Neural crest cell (in vitro differentiated cells): ENCODE data around the gene RASA3. TPM values are rescaled to one million over a fixed set of nuclear protein-coding genes. Genes with fewer than 3 reads are reported as not detected.

ENCODE experiments used
- DNase-seq: peaks from one replicate; pipeline ENCODE4 v3.0.0; 2021; ENCODE audit warnings: low read depth, mixed read lengths, low spot score
- H3K27ac Mint-ChIP-seq: one replicate; pipeline ENCODE4 v1.8.0; 2021; ENCODE audit warnings: mild to moderate bottlenecking, mixed read lengths; ENCODE audit not compliant: unreplicated experiment
- H3K27me3 Mint-ChIP-seq: 2 replicates; pipeline ENCODE4 v1.8.0; 2021; ENCODE audit warnings: low read depth, mild to moderate bottlenecking, mixed read lengths
- H3K36me3 Mint-ChIP-seq: 2 replicates; pipeline ENCODE4 v1.8.0; 2021; ENCODE audit warnings: low read depth, mild to moderate bottlenecking, mixed read lengths
- H3K4me1 Mint-ChIP-seq: 2 replicates; pipeline ENCODE4 v1.8.0; 2021; ENCODE audit warnings: mixed read lengths
- H3K4me3 Mint-ChIP-seq: one replicate; pipeline ENCODE4 v1.8.0; 2021; ENCODE audit warnings: mild to moderate bottlenecking, mixed read lengths
- H3K9me3 Mint-ChIP-seq: 2 replicates; pipeline ENCODE4 v1.8.0; 2021; ENCODE audit warnings: mixed read lengths
- total RNA-seq: library from RNA; stranded (reverse); gene quantifications from 2 replicates; pipeline ENCODE4 v1.2.1, GENCODE V29; 2021
- TF ChIP-seq, protein P1 (sequence below): fragments of 200-600 bp; sonication (generic); conservative IDR thresholded peaks from 2 replicates; pipeline ENCODE4 v1.5.0; 2021; ENCODE audit warnings: antibody characterized with exemption, mild to moderate bottlenecking

RASA3 gene
- total RNA-seq, 1 donor from 2014 or later: 29.5 TPM

DNA sequence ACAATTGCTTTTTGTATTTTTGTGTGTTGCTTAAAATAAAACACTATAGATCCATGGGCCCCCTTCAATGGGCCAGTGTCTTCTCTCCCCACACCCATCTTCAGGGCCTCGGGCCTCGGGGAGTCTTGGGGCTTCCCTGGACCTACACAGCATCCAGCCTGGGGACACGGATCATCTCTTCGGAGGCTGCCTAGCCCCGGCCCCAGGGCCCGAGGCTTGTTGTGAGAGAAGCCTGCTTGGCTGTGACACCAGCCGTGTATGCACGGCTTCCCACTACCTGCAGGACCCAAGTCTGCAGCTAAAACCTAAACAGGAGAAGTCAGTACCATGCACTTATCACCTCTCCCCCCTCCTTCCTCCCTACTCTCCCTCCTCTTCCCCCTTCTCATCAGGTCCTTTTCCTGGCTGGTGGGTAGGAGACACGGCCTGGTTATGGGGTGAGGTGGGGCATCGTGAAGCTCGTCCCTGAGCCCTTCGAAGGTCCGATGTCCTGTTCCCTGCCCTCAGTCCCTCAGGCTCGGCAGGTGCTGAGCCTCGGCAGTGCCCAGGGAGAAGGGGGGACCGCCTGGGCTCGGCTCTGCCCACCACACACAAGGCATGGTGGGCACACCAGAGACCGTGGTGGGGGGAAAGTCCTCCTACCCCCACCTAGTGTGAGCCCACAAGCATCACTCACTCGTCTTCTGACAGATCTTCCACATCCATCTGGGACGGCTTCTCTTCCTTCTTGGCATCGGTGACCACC, 168.0 kb downstream of the RASA3 start:
- TF ChIP-seq, protein P1, sequence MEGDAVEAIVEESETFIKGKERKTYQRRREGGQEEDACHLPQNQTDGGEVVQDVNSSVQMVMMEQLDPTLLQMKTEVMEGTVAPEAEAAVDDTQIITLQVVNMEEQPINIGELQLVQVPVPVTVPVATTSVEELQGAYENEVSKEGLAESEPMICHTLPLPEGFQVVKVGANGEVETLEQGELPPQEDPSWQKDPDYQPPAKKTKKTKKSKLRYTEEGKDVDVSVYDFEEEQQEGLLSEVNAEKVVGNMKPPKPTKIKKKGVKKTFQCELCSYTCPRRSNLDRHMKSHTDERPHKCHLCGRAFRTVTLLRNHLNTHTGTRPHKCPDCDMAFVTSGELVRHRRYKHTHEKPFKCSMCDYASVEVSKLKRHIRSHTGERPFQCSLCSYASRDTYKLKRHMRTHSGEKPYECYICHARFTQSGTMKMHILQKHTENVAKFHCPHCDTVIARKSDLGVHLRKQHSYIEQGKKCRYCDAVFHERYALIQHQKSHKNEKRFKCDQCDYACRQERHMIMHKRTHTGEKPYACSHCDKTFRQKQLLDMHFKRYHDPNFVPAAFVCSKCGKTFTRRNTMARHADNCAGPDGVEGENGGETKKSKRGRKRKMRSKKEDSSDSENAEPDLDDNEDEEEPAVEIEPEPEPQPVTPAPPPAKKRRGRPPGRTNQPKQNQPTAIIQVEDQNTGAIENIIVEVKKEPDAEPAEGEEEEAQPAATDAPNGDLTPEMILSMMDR: no peak
- DNase-seq: no peak
- Mint-ChIP-seq H3K4me1 (no peaks in the 10 kb centered on the region), H3K27ac (no peak overlapping the region), H3K4me3 (no peak overlapping the region), H3K27me3 (no peaks in the 10 kb centered on the region), H3K36me3 (peaks cover 20% of the 10 kb centered on the region), H3K9me3 (peaks cover 10% of the 10 kb centered on the region)

- TF ChIP-seq, protein P1: no peak
- Mint-ChIP-seq H3K4me3 (no peak overlapping the region), H3K27ac (no peak overlapping the region), H3K36me3 (peaks cover 23% of the 10 kb centered on the region), H3K4me1 (no peaks in the 10 kb centered on the region), H3K9me3 (peaks cover 16% of the 10 kb centered on the region), H3K27me3 (no peaks in the 10 kb centered on the region)
- DNase-seq: no peak
These were observed 169.0 kb downstream of the RASA3 start for GRCh38 chr13:113963376-113963775.

GRCh38 chr13:113962975-113963374, 169.4 kb downstream of the RASA3 start:
- Mint-ChIP-seq H3K27me3 (no peaks in the 10 kb centered on the region), H3K9me3 (peaks cover 17% of the 10 kb centered on the region)
- TF ChIP-seq, protein P1: no peak

DNA sequence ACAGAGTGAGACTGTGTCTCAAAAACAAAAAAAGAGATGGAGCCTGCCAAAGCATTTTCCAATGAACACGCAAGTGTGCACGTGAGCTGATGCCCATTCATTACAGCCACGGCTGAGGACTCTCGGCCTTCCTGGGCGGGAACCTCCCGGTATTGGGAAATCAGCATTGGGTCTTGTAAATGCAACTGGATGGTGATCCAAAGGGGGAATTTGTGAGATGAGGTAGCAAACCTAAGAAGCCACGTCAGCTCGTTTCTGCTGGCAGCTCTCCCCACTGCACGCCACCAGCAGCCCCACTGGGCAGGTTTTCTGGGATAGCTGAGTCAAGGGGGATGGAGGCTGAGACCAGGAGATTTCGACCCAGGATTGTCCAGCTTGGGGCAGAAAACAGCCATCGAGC, 170.0 kb downstream of the RASA3 start:
- H3K4me1 Mint-ChIP-seq: no peaks in the 10 kb centered on the region
- H3K9me3 Mint-ChIP-seq: peaks cover 17% of the 10 kb centered on the region
- peaks cover 23% of the 10 kb centered on the region for H3K36me3 Mint-ChIP-seq
- no peak overlapping the region for H3K27ac Mint-ChIP-seq
- no peak for DNase-seq
- TF ChIP-seq, protein P1: no peak
- H3K27me3 Mint-ChIP-seq: no peaks in the 10 kb centered on the region
- no peak overlapping the region for H3K4me3 Mint-ChIP-seq

More at GRCh38 chr13:113962975-113963374, 169.4 kb downstream of the RASA3 start:
- no peak for DNase-seq
- Mint-ChIP-seq H3K36me3 (peaks cover 23% of the 10 kb centered on the region), H3K4me3 (no peak overlapping the region), H3K4me1 (no peaks in the 10 kb centered on the region), H3K27ac (no peak overlapping the region)

- Mint-ChIP-seq H3K4me3 (no peak overlapping the region), H3K27ac (no peak overlapping the region), H3K4me1 (no peaks in the 10 kb centered on the region), H3K9me3 (peaks cover 17% of the 10 kb centered on the region), H3K27me3 (no peaks in the 10 kb centered on the region), H3K36me3 (peaks cover 30% of the 10 kb centered on the region)
- TF ChIP-seq, protein P1: no peak
- no peak for DNase-seq
These were observed 172.0 kb downstream of the RASA3 start for GRCh38 chr13:113960276-113960948.
